Measurements from ENCODE around the gene SYT7.
A peak's percentile ranks its signal among the peaks of the same experiment; 100 is the strongest.

SYT7 gene

DNA sequence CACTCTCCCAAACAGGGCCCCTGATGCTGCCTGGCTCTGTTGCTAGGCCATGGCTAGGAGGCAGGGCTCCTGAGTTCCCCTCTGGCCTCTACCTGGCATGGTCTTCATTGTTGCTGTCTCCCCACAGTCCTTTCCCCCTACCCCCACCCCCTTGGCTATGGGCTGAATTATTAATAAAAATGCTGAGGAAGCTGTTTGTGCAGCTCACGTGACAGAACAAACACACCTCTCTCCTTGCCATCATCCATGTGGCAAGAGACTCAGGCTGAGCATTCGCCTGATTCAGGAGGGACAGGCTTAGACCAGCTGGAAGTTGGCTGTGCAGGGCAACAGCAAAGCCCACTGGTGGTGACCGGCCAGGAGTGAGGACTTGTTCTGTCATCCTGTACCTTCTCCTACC lies 4.2 kb upstream of the SYT7 start:
- no peak for DNase-seq (ENCODE audit: low read depth, low spot score)

DNA sequence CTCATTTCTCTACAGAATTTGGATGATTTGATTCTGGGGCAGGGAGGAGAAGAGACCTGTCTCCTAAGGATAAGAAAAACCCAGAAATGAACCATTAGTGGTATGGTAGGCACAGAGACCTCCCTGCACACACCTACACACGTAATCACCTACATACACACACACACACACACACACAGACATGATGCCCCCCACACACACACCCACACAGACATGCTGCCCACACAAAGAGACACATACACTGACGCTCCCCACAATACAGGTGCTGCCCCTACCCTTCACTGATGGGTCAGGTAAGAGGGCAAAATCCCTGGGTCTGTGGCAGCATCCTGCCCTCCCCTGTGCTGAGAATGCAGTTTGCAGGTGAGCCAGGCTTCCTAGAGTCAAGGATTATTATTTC lies 1.1 kb upstream of the SYT7 start:
- DNase-seq (ENCODE audit: low read depth, low spot score) = no peak

DNA sequence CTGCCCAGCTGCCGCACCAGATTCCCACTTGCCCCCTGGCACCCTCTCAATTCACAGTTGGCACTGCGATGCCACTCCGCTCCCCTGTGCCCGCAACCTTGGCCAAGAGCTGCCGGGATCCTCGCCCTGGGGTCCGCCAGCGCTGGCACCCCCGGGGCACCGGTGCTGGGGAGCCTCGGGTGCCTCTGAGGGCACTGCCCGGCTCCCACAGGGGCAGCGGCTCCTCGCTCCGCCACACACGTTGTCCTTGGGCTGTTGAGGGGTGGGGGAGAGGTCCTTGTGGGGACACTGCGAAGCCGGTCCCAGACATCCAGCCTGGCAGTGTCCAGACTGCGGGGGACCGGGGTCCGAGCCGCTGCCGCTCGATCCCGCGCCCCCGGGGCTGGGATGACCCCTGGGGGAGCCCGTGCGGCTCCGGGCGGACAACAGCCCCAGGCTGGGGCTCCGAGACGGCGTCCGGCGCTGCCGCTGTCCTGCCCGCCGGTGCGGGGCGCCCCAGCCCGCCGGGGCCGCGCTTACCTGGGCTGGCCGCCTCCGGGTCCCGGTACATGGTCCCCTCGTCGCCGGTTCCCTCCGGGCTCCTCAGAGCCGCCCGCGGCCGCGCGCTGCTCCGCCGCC lies 496 bp downstream of the SYT7 start:
- DNase-seq (ENCODE audit: low read depth, low spot score) = no peak

DNA sequence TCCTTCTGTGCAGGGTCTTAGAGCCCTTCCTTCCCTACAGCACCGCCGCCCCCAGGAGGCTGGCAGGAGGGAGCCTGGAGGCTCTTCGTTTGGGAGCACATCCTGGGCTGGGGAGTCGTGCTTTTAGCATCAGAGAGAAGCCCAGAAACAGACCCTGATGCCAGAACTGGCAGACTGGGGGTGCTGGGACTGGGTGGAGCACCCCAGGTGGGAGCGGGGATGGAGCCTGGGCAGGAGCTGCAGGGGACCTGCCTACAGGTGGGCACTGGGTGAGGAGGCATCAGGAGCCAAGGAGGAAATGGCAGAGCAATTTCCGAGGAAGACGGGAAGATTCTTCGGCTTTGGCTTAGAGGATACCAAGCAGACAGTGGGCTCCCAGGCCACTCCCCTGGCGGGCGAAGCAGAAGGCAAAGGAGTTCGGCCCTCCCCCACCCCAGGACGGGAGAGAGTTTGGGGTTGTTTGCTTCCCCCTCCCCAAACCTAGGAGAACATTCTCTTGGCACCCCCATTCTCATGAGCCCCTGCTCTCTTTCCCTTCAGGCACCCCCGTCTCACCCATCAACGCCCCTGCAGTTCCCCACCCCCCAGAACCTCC lies 1.1 kb downstream of the SYT7 start:
- no peak for DNase-seq (ENCODE audit: low read depth, low spot score)

- no peak for DNase-seq (ENCODE audit: low read depth, low spot score)
Measured at GRCh38 chr11:61578819-61579675, 1.8 kb downstream of the SYT7 start.

DNA sequence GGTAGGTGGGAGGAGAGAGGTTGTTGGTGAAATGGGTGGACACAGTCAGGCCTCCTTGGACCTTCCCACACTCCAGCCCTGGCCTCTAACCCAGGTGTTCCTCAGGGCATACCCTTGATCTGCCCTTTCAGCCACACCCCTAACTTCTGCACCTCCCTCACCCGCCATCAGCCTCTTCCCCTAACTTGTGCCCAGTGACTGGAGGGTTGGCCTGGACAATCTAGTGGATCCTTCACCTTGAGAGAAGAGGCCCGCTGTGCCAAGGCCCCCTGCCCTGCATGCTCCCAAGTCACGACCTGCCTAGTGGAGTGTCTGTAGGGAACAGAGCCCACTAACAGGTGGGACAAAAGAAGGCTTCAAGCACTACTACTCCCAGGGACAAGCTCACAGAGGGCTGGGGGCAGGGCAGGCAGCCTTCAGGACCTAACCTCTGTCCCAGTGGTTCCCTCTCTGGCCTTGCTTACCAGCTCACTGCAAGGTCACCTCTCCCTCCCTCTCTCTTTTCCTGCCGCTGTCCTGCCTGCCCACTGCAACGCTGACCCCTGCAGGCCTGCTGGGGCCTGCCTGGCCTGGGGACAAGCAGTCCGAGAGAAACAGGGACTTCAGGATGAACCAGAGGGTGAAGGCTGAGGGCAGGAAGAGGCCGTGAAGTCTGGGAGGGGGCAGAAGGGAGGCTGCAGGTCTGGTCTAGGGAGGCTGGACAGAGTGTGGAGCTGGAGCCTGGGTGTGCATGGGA lies 3.3 kb downstream of the SYT7 start:
- no peak for DNase-seq (ENCODE audit: low read depth, low spot score)

GRCh38 chr11:61575886-61576861 lies 4.7 kb downstream of the SYT7 start:
- no peak for DNase-seq (ENCODE audit: low read depth, low spot score)

- no peak for DNase-seq (ENCODE audit: low read depth, low spot score)
Measured at GRCh38 chr11:61574611-61575010, 6.3 kb downstream of the SYT7 start.

GRCh38 chr11:61572913-61573312 lies 8.0 kb downstream of the SYT7 start:
- DNase-seq (ENCODE audit: low read depth, low spot score) = no peak

- no peak for DNase-seq (ENCODE audit: low read depth, low spot score)
Measured at GRCh38 chr11:61571869-61572268, 9.0 kb downstream of the SYT7 start.

GRCh38 chr11:61571337-61571736 lies 9.5 kb downstream of the SYT7 start:
- DNase-seq (ENCODE audit: low read depth, low spot score) = no peak

GRCh38 chr11:61569701-61570100 lies 11.2 kb downstream of the SYT7 start:
- DNase-seq (ENCODE audit: low read depth, low spot score) = no peak

DNA sequence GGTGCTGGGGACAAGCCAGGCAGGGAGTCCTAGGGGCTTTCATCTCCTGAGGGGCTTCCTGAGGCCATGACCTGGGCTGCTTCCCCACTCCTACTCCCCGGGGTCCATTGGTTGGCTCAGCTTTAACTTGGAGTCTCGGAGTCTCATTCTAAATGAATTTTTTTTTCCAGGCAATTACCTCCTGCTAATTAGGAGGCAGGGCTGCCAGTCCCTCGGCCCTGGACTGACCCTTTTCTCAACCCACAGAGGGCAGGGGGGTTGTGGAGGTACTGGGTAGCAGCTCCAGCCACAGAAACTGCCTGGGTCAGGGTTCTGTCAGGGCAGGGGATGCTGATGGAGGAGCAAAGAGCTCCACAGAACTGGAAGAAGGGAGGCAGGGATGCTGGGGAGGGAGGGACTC lies 11.9 kb downstream of the SYT7 start:
- no peak for DNase-seq (ENCODE audit: low read depth, low spot score)

GRCh38 chr11:61567286-61568061 lies 13.4 kb downstream of the SYT7 start:
- peak; percentile 30 for DNase-seq (ENCODE audit: low read depth, low spot score)

DNA sequence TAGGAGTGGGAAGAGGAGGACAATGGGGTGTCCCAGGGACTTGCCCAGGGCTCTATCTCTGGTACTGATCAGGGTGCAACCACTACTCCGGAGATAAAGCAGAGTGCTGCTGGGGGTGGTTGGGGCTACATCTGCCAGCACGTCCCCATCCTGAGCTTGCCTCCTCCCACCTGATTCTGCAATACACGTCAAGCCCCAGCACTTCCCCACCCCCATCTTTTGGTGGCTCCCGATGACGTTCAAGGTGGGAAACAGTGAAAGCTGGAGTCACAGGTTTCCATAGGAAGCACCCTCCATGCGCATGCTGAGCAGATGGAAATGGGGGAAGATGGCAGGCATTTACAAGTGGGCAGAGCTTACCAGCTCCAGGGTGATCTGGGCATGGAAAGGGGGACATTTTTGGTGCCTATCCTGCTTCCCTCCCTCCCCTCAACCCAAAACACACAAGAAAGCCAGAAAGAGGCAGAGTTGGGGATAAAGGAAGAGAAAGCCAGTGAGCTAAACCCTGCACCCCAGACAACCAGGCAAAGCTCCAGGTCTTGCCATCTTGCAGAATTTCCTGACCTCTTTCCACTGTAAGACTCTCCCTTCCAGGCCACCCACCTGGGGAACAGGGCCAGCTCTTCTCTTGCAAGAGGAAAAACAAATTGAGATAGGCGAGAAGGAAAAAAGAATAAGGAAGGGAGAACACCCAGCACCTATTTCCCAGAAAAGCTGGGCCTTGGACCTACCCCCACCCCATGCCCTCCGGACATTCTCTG lies 15.8 kb downstream of the SYT7 start:
- DNase-seq (ENCODE audit: low read depth, low spot score) = no peak

- DNase-seq (ENCODE audit: low read depth, low spot score) = no peak
Measured at GRCh38 chr11:61560751-61561150, 20.1 kb downstream of the SYT7 start.

DNA sequence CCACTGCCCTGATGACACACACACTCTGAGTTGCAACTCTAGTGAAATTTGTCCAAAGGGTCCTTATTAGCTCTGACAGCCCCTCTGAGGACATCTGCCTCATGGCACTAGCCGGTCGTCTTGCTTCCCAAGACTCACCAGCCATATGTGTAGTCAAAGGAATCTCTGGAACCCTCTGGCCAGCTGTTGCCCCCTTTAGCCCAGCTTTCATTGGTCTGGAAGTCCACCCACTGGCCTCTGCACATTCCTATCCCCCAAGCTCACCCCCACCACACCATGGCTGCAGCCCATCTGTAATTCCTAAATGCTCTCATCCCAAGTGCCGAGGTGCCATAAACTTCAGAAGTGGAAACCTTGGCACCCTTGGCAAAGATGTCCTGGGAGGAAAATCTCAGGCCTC lies 24.3 kb downstream of the SYT7 start:
- DNase-seq (ENCODE audit: low read depth, low spot score) = no peak

DNA sequence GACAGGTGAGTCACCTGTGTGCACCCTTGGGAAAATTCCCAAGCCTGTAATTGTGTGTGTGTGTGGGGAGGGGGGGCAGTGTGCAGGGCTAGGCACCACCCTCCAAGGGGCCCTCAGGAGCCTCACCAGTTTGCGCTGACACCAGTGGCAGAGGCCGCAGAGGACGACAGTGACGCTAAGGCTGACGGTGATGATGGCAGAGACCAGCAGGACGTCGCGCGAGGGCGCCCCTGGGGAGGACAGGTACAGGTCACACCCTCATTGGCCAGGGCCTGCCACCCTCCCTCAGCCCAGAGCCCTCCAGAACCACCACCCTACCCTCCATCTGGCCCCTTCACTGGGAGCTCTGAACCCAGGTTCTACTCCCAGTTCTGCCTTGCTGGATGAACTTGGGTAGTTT lies 24.9 kb downstream of the SYT7 start:
- no peak for DNase-seq (ENCODE audit: low read depth, low spot score)
